ENCODE measurements around the gene PPP2R5B.

DNA sequence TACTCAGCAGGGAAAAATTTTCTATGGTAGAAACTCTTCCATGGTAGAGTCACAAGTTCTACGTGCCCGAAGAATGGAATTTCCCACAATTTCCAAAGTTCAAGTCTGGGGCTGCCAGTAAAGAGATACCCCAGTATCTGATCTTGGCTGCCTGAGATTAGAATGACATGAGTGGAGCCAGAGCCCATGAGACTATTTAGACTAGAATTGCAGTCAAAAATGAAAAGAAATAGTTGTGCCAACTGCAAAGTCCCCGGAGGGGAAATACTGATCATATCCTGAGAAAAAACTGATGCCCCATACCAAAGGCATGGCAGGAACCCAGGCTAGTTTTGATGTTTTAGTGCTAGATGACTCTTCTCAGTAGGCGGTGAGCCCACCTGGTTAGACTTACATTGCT, 36.2 kb downstream of the PPP2R5B start:
- TF ChIP-seq ZNF384 (IDR thresholded peaks at IDR 0.05) (no peak), SUZ12 (IDR thresholded peaks at IDR 0.05) (no peak), SP1 (IDR thresholded peaks at IDR 0.05) (no peak), ELF4 (IDR thresholded peaks at IDR 0.05) (no peak), ARNT (IDR thresholded peaks at IDR 0.05) (no peak), BHLHE40 (IDR thresholded peaks at IDR 0.05; ENCODE audit: borderline replicate concordance) (no peak), FOXK2 (IDR thresholded peaks at IDR 0.05) (no peak), FOXM1 (IDR thresholded peaks at IDR 0.05; ENCODE audit: borderline replicate concordance) (no peak), HDGF (IDR thresholded peaks at IDR 0.05; ENCODE audit: borderline replicate concordance) (no peak), FOXA1 (IDR thresholded peaks at IDR 0.05) (no peak), TARDBP (IDR thresholded peaks at IDR 0.05) (no peak), LEF1 (IDR thresholded peaks at IDR 0.05; ENCODE audit: borderline replicate concordance) (no peak), NFRKB (IDR thresholded peaks at IDR 0.05) (no peak)
- TF ChIP-seq, protein P1, sequence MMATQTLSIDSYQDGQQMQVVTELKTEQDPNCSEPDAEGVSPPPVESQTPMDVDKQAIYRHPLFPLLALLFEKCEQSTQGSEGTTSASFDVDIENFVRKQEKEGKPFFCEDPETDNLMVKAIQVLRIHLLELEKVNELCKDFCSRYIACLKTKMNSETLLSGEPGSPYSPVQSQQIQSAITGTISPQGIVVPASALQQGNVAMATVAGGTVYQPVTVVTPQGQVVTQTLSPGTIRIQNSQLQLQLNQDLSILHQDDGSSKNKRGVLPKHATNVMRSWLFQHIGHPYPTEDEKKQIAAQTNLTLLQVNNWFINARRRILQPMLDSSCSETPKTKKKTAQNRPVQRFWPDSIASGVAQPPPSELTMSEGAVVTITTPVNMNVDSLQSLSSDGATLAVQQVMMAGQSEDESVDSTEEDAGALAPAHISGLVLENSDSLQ (IDR thresholded peaks at IDR 0.05): no peak

Data from HEK293T (cell line).